Suprapubic skin (tissue), 4 donors: ENCODE measurements around the gene DBH.

ENCODE experiments used
- POLR2A ChIP-seq, 2 donors: fragments of 450-650 bp; IDR thresholded peaks; one replicate each; pipeline ENCODE4 v1.6.1; 2017; ENCODE audit warnings: antibody characterized with exemption in 2 of 2, mild to moderate bottlenecking in 2 of 2, moderate library complexity in 2 of 2
- POLR2AphosphoS5 ChIP-seq, 3 donors: sonication (generic); formaldehyde crosslinking; IDR thresholded peaks; one replicate each; pipeline ENCODE4 v1.6.1; 2017; ENCODE audit warnings: antibody characterized with exemption in 3 of 3
- TF ChIP-seq, protein P1 (sequence below), 2 donors: fragments of 200-600 bp in 1 of 2; fragments of 450-650 bp in 1 of 2; sonication (generic) in 1 of 2; IDR thresholded peaks; one replicate each; pipeline ENCODE4 v1.5.1; 2016 to 2019; ENCODE audit warnings: antibody characterized with exemption in 2 of 2, mild to moderate bottlenecking in 1 of 2, moderate library complexity in 1 of 2

DNA sequence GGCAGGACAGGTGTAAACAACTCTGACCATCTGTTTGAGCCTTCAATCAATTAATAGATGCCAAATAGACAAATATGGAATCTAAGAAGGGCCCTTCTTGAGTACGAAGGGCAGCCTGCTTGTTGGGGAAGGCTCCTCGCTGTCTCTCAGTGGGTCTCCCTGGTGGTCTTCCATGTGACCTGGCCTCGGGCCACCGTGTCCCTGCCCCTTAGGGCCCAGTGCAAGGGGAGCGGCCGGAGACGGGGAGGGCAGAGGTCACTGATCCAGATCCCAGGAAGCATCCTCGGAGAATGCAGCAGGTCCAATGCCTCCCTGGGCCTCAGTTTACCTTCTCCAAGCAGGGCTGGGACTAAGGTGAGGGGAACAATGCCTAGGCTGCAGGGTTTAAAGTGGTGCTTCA is 2.5 kb downstream of the DBH start:
- TF ChIP-seq, protein P1, sequence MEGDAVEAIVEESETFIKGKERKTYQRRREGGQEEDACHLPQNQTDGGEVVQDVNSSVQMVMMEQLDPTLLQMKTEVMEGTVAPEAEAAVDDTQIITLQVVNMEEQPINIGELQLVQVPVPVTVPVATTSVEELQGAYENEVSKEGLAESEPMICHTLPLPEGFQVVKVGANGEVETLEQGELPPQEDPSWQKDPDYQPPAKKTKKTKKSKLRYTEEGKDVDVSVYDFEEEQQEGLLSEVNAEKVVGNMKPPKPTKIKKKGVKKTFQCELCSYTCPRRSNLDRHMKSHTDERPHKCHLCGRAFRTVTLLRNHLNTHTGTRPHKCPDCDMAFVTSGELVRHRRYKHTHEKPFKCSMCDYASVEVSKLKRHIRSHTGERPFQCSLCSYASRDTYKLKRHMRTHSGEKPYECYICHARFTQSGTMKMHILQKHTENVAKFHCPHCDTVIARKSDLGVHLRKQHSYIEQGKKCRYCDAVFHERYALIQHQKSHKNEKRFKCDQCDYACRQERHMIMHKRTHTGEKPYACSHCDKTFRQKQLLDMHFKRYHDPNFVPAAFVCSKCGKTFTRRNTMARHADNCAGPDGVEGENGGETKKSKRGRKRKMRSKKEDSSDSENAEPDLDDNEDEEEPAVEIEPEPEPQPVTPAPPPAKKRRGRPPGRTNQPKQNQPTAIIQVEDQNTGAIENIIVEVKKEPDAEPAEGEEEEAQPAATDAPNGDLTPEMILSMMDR (IDR thresholded peaks at IDR 0.05) = no peak
- TF ChIP-seq POLR2A (IDR thresholded peaks at IDR 0.05) (no peak), POLR2AphosphoS5 (IDR thresholded peaks at IDR 0.05) (no peak)
